SU-DHL-6 (cell line): ENCODE data around the gene SUV39H2.

Source experiments
- CTCF ChIP-seq: fragments of 200-600 bp; sonication (generic); IDR thresholded peaks from one replicate; pipeline ENCODE4 v1.5.1; 2017; ENCODE audit warnings: antibody characterized with exemption, mild to moderate bottlenecking, low read length, moderate library complexity; ENCODE audit not compliant: insufficient read depth, poor library complexity, severe bottlenecking
- EZH2phosphoT487 ChIP-seq: fragments of 200-600 bp; sonication (generic), shearing (Covaris generic); conservative IDR thresholded peaks from 2 replicates; pipeline ENCODE4 v1.6.1; 2018; ENCODE audit warnings: mild to moderate bottlenecking, antibody characterized with exemption, low read length, moderate library complexity, mixed read lengths

GRCh38 chr10:14916600-14916999, 37.9 kb downstream of the SUV39H2 start:
- TF ChIP-seq CTCF (no peak), EZH2phosphoT487 (no peak)
